NCI-H2107 (cell line): ENCODE results near the gene CHMP6.

ENCODE experiments used
- DNase-seq: peaks from one replicate; lab custom pipeline; 2025; lab: John Stamatoyannopoulos, UW

CHMP6 gene

DNA sequence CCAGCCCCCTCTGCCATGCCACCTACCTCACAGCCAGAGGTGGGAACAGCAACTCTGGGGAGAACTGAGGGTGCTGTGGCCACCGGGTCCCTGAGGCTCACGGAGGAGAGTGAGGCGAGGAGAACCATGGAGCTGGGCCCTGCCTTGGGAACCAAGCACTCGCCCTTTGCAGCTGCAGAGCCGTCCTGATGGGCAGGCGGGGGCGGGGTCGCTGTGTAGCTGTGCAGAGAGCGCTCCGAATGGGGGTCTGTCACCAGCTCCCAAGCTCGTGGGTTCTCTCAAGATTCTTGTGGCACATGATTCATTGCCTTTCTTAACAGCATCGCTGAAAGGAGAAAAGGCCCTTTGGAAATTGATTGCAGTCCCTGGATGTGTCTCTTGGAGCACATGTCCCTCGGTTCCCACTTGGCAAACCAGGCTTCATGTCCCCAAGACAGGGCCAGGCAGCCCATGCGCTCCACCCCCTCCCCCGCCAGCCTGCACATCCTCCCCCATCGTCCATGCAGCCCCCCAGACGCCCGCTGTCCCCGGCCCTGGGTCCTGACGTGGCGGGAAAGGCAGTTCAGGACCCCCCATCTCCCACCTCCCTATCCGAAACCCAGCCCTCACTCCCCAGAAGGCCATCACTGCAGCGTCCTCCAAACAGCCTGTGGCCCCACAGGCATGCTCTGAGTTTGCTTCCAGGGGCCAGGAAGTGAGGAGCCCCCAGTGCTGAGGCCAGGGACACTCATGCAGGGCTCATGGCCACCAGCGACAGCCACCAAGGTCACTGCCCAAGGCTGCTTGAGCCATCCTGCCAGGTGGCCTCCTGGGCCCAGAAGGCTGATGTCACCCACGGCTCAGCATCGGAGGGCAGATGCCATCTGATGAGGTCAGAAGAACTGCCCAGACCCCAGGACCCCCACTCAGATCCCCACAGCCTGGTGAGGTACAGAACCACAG lies 20.6 kb upstream of the CHMP6 start:
- DNase-seq: no peak

DNA sequence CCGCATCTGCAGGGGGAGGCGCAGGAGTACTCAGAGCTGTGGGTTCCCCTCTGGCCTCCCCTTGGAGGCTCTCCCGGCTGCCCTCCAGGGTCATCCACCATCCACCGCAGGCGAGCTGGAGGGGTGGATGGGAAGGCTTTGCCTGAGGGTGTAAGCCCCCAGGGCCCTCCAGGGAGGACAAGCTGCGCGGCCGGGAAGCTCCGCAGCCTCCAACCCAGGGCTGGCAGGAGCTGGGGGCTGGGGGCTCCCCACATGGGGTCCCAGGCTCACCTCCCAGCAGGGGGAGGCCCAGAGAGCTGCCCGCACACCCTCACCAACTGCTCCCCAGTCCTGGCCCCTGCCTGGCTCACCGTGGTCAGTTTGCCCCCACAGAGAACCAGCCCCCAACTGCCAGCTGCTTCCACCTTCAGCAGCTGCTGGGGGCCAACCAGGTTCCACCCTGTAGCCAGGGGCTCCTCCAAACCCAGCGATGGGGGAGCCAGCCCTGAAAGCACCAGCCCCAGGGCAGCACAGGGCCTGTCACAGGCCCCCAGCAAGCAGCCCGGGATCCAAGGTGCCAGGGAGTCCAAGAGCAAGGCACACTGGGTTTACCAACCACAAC lies 19.8 kb upstream of the CHMP6 start:
- DNase-seq: no peak

DNA sequence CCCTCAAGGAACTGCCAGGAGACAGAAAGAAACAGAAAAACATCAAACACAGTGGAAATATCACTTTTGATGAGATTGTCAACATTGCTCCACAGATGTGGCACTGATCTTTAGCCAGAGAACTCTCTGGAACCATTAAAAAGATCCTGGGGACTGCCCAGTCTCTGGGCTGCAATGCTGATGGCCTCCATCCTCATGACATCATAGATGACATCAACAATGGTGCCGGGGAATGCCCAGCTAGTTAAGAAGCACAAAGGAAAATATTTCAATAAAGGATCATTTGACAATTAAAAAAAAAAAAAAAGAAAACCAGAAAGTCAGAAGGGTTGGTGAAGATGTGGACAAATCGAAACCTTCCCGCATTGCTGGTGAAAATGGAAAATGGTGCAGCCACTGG lies 14.9 kb upstream of the CHMP6 start:
- no peak for DNase-seq

DNA sequence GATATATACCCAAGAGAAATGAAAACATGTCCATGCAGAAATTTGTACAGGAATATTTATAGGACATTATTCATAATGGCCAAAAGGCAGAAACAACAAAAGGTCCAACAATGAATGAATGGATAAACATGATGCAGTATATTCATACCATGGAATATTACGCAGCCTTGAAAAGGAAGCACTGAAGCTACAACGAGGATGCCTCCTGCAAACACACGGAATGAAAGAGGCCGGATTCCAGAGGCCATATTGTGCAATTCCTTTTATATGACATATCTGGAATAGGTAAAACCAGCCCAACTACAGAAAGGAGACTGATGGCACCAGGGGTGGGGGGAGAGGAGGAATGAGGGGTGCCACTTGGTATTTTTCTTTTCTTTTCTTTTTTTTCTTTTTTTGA lies 14.5 kb upstream of the CHMP6 start:
- no peak for DNase-seq

DNA sequence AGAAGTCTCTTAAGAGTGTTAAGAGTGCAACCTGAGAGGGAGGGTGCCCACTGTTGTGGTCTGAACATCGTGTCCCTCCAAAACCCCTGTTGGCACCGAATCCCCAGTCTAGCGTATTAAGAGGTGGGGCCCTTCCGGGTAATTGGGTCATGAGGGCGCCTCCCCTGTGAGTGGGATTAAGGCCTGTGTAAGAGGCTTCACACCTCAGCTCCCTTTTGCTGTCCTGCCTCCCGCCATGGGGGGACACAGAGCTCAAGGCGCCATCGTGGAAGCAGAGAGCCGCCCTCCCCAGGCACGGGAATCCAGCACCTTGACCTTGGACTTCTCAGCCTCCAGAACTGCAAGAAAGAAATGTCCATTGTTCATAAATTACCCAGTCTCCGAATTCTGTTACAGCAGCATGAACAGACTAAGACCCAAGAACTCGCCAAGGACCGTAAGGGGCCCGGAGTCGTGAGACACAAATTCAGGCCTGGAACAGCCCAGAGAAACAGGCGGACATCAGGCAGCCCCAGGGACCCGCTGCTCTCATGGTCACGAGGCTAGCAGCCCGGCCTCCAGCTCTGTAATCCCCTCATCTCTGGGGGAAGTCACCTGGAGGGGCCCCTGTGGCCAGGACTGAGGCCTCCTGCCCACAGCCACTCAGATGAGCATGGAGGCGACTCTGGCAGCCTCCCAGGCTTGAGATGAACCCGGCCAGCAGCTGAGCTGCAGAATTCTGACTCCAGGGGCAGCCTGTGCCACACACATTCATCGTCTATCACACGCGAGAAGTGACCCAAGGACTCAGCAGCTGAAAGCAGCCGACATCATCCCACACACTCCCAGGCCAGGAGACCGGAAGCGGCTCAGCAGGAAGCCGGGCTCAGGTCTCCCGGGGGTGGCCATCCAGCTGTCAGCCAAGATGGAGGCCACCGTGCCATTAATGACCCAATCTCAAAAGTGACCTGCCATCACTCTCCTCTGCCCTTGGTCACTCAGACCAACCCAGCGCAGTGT lies 12.8 kb upstream of the CHMP6 start:
- DNase-seq: no peak

DNA sequence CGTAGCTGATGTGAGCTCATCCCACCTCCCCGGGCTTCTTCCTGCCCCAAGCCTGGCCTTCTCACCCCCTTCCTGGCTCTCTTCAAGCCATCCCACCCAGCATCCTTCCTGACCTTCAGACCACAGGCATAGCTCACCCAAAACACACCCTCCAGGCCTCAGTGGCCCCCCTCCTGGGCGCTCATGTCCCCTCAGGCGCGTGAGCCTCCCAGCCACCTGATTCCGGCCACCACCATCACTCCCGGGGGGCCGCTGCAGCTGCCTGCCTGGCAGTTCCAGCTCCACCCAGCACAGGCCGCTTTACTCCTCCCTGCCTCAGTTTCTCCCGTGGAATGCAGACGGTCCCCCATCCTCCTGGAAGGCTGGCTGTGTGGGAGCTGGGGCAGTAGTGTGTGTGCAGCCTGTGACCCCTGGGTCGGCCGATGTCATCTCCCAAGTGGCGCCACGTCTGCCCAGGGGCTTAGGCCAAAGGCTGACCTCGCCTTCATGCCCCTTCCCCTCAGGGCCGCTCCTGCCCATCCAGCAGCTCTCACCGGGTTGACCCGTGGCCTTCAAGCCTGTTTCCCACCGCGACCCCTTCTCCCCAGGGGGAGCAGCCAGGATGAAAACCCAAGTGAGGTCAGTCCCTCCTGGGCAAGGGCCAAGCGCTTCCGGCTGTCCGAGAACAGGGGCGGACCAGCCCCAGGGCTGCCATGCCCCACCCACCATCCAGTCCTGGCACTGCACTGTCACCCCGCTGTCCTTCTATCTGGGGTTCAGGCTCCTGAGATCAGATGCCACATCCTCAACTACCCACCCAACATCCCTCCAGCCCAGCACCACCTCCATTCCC lies 11.9 kb upstream of the CHMP6 start:
- no peak for DNase-seq

DNA sequence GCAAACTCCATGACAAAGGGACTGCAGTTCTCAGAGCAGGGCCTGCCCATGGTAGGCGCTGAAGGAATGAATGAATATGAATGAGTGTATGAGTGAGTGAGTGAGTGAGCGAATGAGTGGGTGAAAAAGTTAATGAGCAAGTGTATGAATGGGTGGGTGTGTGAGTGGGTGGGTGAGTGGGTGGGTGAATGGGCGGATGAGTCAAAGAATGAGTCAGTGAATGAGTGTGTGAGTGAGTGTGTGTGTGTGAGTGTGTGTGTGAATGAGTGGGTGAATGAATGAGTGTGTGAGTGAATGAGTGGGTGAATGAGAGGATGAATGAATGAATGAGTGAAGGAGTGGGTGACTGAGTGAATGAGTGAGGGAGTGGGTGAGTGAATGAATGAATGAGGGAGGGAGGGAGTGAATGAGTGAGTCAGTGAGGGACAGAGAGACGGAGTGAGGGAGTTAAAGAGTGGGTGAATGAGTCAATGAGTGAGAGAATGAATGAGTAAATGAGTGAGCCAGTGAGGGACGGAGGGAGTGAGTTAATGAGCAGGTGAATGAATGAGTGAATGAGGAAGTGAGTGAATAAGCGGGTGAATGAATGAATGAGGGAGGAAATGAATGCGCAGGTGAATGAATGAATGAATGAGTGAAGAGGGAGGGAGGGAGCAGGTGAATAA lies 11.1 kb upstream of the CHMP6 start:
- no peak for DNase-seq

DNA sequence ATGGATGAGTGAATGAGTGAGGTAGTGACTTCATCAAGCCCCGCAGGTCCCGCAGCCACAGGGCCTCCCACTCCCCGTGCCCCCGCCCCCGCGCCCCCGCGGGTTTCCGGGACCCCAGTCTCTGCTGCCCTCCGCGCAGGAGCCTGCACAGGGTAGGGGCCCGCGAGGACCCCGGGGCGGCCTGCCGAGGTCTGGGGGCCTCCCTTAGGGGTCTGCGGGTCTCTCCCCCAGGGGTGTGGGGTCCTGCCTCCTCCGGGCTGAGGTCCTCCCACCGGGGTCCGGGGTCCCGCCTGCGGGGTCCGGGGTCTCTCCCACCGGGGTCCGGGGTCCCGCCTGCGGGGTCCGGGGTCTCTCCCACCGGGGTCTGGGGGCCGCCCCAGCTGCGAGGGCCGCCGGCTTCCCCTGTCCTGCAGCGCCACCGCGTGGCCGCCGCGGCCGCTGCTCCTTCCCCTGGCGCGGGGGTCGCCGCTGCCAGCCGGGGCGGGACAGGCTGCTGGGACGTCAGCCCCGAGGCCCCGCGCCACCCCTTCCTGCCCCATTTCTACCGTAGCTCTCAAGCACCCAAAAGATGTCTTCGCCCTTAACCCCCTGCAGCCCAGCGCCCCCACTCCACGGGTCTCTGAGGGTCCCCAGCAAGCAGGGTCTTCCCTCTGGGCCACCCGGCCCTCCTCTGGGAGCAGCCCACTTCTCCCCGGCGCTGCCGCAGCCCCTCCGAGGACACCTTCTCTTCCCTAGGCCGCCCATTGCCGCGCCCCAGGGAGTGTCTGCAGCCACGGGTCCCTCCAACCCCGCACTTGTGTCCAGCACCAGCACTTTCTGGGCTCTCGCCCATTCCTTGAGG lies 10.4 kb upstream of the CHMP6 start:
- DNase-seq: no peak

DNA sequence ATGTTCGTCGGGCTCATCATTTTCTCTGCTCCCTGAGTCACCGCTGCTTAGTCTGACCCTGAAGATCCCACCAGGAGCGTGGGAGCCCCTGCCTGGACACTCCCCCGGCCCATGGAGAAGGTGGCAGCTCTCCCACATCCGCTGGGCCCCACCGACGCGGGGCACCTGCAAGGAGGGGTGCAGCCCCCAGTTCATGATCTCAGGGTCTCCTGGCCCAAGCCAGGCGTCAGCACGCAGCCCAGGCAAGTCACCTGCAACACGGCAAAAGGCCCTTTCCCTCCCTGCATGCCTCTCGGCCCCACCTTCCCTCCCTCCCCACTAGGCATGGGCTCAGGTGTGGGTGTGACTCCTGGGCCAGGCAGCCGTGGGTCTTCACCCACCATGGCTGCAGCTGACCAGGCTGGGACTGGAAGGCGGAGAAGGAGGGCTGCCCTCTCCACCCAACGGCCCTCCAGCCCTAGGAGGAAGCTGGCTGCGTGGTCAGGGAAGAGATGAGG lies 9.7 kb upstream of the CHMP6 start:
- no peak for DNase-seq

DNA sequence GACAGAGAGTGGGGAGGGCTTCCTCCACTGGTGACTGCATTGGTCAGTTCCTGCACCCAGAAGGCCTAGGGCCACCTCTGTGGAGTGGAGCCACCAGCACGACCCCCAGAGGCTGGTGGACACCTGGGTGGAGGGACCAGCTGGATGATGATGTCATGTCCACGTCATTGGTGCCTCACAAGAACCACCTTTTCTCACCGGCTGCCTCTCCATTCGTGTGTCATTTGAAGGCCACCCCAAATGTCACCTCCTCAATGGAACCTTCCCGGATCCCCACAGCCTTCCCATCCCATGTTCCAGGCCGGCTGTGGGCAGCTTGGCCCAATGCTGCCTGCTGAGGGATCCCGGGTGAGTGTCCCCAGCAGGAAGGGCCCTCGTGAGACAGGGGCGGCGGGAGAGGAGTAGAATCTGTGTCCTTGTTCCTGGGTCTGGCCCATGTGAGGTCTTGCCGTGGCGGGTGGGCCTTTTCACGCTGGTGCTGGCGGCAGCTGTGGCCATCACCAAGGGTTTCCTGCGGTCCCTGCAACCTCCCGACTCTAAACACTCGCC lies 9.1 kb upstream of the CHMP6 start:
- DNase-seq: no peak

DNA sequence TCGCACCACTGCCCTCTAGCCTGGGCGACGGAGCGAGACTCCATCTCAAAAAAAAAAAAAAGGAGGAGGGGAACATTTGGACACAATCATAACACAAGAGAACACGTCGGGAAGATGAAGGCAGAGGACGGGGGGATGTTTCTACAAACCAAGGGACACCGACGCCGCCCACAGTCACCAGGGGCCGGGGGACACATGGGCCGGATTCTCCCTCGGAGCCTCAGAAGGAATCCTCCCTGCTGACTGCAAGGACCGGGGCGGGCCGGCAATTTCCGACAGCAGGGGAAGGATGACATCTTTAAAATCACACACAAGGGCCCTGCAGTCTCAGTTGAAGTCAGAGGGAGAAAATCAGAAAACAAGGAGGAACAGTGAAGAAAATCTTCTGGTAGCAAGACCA lies 8.1 kb upstream of the CHMP6 start:
- DNase-seq: no peak

DNA sequence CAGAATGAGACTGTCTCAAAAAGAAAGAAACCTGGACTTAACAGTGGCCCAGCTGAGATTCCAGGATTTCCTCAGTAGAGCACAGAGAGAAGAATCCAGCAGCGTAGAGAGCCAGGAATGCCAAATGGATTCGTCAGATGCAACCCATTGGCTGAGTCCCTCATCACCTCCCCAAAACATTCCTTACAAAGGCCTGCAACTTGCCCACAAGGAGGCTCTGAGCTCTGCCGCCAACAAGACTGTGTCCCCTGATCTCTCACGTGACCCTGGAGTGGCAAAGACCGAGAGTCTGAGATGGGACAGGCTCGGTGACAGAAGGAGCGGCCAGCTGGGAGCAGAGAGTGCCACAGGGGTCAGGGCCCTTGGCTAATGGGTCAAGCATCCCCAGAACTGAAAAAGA lies 6.9 kb upstream of the CHMP6 start:
- no peak for DNase-seq

DNA sequence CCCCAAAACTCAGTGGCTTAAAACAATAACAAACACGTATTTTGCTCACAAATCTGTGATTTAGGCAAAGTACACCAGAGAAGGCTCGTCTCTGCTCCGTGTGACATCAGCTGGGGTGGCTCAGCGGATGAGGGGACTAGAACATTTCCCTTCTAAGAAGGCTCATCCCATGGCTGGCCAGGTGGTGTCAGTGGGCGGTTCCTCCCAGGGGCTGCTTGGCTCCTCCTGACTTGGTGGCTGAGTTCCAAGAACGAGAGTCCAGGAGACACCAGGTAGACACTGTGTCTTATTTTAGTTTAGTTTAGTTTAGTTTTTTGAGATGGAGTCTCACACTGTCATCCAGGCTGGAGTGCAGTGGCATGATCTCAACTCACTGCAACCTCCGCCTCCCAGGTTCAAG lies 5.6 kb upstream of the CHMP6 start:
- DNase-seq: no peak

DNA sequence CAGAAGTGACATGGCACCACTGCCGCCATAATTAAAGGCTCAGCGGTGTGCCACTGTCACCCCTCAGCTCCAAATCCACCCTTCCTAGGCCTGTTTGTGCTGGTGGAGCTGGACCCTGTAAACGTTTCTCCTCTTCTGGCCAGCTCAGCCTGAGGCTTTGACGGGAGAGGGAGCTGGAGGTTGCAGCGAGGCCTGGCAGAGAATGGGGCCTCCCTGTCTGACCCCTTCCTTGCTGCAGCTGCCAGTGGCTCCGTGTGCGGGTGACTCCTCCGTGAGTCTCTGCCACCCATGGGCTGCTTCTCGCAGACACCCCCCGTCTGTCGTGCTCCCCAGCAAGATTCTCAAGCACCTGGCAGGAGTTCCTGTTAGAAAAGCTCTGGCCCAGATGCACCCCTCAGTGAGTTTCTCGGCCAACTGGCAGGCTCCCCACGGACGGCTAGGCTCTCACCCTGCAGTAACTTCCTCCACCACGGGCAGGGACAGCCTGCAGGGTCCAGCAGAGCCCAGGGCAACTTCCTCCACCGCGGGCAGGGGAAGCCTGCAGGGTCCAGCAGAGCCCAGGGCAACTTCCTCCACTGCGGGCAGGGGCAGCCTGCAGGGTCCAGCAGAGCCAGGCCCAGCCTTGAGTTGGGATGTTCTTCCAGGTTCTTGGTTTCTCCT lies 4.7 kb upstream of the CHMP6 start:
- no peak for DNase-seq

DNA sequence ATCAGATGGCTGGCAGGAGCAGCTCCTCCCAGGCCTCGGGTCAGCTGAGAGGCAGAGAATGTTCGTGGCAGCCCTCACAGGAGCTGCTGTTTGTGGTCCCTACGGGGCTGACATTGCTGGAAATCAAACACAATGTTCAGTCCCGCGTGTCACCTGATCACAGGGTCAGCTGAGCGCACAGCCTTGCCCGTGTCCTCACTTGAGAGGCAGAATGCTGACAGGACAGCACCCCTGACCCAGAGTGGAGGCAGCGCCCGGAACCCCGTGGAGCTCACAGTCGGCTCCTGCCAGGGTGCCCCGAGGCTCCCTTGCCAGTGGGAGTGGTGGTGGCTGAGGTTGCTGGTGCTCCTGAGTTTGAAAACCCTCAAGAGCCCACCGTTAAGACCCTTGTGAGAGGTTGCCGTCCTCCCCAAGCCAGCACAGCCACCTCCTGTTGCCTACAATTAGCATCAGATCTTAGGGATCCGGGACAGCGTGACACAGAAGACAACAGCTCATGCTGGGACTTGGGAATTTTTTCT lies 3.6 kb upstream of the CHMP6 start:
- no peak for DNase-seq

DNA sequence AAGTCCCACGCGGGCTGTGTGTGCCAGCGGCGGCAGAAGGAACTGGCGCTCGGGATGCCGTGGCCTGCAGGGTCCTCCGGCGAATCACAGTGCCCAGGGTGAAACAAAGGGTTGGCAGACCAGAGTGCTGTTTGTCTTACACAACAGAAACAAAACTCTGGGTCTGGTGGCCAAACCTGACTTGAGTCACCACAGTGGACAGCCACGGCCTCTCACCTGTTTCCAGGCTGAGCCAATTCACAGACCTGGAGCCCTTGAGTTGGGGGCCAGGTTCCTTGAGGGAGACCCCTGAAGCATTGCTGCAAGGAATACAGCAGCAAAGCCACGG lies 2.1 kb upstream of the CHMP6 start:
- DNase-seq: no peak

DNA sequence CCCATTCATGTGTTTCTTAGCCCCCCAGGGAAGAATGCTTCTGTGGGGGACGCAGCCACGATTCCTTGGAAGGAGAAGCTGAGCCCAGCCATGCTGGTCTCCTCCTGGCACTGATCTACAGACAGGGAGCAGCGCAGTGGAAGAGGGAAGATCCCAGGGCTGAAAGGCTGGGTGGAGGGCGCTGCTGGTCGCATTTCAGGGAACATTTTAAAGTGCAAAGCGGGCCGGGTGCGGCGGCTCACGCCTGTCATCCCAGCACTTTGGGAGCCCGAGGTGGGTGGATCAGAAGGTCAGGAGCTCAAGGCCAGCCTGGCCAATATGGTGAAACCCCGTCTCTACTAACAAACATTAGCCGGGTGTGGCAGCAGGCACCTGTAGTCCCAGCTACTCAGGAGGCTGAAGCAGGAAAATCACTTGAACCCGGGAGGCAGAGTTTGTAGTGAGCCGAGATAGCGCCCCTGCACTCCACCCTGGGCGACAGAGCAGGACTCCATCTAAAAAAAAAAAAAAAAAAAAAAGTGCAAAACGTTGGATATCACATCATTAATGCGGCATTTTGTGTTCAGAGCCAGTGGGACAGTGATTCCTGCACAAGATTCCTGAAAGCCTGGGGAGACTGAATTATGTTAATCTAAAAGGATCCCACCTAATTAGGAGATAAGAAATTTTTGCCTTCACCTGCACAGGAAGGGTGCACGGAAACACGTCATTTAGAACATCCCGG lies 558 bp upstream of the CHMP6 start:
- no peak for DNase-seq
